Fibroblast of skin of scalp (primary cell): ENCODE results near the gene BLOC1S5.
"Not testable (repeated sequence)": the region's sequence is repeated elsewhere in the genome, so short reads cannot be mapped to it uniquely, and the experiment has no call there.

ENCODE experiments used
- DNase-seq: peaks from one replicate; pipeline ENCODE4 v3.0.0-alpha.2; 2013

Gene BLOC1S5

GRCh38 chr6:7992002-7992815, 72.0 kb downstream of the BLOC1S5 start:
- DNase-seq: peak; percentile 69

GRCh38 chr6:7991536-7991935, 72.7 kb downstream of the BLOC1S5 start:
- DNase-seq: no peak

- no peak for DNase-seq
Measured at GRCh38 chr6:7986219-7986618, 78.0 kb downstream of the BLOC1S5 start.

GRCh38 chr6:7983967-7984366, 80.2 kb downstream of the BLOC1S5 start:
- DNase-seq: not testable (repeated sequence)

GRCh38 chr6:7979831-7980230, 84.4 kb downstream of the BLOC1S5 start:
- DNase-seq: no peak

- DNase-seq: no peak
Measured at GRCh38 chr6:7978736-7979135, 85.5 kb downstream of the BLOC1S5 start.

GRCh38 chr6:7976485-7977056, 87.6 kb downstream of the BLOC1S5 start:
- DNase-seq: no peak

- DNase-seq: no peak
Measured at GRCh38 chr6:7975764-7976146, 88.4 kb downstream of the BLOC1S5 start.

GRCh38 chr6:7974938-7975763, 89.0 kb downstream of the BLOC1S5 start:
- peak; percentile 66 for DNase-seq

GRCh38 chr6:7974565-7974937, 89.6 kb downstream of the BLOC1S5 start:
- no peak for DNase-seq

- no peak for DNase-seq
Measured at GRCh38 chr6:7973584-7973983, 90.6 kb downstream of the BLOC1S5 start.

GRCh38 chr6:7971499-7971898, 92.7 kb downstream of the BLOC1S5 start:
- no peak for DNase-seq

- DNase-seq: no peak
Measured at GRCh38 chr6:7970616-7971015, 93.6 kb downstream of the BLOC1S5 start.
